ENCODE data around the gene SAPCD1.

SAPCD1 gene

DNA sequence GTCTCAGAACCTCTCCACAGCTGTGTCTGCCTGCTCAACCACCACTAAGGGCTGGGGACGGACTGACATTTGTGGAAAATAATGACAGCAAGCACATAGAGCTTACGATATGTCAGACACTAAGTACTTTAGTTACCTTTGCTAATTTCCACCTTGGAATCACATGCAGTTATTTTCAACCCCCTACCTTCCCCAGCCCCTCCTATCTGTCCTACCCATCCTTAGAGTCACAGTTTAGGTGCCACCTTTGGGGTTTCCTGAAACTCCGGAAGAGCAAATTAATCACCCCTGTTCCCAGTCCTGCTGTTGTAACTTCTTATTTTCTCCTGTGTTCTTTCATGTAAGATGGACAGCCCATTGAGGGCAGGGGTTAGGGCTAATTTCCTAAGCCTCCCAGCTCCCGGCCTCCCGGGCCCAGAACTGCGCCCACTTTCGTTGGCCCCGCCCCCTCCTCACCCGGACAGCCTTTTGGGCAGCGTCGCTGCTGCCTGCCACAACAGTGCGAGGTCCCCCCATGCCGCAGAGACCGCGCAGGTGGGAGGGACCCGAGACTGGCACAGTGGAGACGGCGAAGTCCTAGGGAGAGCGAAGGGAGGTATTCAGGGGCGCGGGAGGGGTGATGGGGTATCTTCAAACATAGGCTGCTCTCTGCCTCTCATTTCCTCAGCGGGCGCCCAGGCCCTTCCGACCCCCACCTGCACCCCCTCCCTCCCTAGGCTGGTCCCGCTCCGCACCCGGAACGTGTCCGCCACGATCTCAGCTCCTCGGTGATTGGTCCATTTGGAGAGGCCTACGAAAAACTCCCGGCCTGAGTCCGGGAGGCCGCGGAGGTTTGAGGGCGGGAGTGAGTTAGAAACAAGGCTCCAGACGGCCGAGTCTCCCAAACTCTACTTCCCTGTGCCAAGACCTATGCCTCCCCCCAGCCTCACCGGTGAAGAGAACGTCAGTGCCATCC is 34.5 kb upstream of the SAPCD1 start:
- no peak for DNase-seq
- in situ Hi-C loops (cut with HindIII; ENCODE audit: low pct_ligation_motif_present, low pct_unique_long_range_greater_than_20kb, low sequenced_read_pairs): no loop called here

DNA sequence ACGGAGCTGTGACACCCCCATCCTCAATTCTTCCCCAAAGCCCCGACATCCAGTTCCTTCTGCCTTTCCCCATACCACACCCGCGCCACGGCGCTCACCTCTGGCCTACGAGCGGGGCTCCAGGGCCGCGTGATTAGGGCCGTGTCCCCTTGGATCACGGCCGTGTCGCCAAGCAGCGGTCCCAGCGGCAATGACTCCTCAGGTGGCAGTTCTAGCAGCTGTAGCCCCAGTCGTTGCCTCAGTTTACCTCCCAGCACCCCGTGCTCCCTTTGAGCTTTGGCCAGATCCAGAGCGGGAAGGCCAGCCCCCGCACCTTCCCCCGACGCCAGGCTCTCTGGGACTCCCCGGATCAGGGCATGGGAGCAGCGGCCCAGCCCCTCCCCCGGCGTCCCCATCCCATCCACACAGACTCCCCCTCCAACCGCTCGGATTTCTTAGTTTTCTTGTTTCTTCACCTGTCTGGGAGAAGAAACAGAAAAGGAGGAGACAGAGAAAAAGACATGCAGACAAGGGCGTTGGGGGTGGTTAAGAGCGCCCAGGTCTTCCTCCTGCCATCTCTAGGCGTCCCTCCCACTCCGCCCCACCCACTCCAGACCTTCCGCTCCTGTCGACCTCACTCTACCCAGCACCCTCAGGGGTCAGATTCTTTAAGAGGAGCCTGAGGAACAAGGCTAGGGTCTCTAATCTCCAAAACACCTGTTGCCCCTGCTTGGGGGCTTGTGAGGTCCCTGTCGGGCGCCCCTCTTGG is 33.5 kb upstream of the SAPCD1 start, which contains the start of gene DDAH2:
Gene DDAH2 (minus strand): TSS at position 533 of the 748 bp plus-strand sequence. CDS start 138 bp downstream, at position 395.
- no peak for DNase-seq
- in situ Hi-C loops (cut with HindIII; ENCODE audit: low pct_ligation_motif_present, low pct_unique_long_range_greater_than_20kb, low sequenced_read_pairs): no loop called here

DNA sequence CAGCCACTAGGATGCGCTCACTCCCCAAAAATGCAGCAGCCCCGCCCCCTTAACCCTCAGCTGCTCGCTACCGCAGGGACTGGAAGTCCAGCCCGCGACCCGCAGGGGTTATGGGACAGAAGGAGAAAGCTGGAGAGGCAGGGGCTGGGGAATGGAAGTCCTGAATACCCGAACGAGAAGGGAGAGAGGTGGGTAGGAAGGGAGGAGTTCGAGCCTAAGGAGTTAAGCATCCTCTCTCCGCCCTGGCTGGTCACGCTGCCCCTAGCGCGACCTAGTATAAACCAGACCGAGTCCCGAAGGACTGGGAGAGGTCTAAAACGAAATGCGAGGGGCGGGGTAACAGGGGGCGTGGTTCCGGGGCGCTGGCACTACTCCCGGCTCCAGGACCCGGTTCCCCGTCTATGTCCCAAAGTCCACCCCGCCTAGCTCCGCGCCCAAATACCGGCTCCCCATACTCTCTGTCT is 32.9 kb upstream of the SAPCD1 start:
- DNase-seq: peak; percentile 85
- in situ Hi-C loops (cut with HindIII; ENCODE audit: low pct_ligation_motif_present, low pct_unique_long_range_greater_than_20kb, low sequenced_read_pairs): no loop called here

DNA sequence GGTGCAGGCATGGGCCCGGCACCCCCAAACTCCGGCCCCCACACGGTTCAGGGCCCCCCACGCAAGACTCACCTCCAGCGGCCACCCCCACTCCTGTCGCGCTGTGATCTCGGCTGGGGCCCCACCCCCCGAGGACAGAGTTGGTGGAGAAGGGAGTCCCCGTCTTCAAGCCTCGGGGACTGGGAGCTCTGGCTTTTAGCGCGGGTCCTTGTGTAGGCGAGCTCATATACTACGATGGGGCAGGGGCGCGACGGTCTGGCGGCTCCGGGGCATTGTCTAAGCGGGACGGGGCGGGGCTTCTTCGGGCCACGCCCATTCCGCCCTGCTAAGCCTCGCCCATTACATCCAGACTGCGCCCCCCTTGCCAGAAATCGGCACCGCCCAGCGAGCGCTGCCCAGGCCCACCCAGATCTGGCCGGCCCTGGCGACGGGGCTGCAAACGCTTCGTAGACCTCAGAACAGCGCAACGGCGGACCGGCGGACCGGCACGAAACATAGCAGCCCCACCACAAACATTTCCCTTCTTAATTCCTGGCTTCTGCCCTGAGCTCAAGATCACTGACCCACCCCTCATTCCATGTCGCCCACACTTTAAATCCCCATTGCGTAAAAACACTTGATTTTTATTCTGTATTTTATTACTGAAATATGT is 32.4 kb upstream of the SAPCD1 start:
- in situ Hi-C loops (cut with HindIII; ENCODE audit: low pct_ligation_motif_present, low pct_unique_long_range_greater_than_20kb, low sequenced_read_pairs): no loop called here
- peak; percentile 79 for DNase-seq

DNA sequence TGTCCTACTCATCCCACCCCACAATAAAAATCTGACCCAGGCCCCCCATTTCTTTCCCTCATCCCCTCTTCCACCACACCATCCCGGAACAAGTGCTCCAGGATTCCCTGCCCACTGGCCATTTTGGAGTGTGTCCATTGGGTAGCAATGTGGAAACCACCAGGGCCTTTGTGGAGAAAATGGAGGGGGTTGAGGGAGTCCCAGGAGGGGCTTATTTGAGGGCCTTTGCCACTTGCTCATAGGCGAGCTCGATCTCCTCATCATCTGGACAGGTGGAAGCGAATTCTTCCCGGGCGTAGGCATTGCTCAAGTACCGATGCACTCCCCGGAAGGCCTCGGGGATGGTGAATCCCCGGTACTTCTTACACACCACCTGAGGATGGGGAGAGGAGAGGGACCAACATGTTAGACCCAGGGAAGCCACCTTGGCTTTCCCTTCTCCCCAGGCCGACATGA is 31.8 kb upstream of the SAPCD1 start:
- no peak for DNase-seq

DNA sequence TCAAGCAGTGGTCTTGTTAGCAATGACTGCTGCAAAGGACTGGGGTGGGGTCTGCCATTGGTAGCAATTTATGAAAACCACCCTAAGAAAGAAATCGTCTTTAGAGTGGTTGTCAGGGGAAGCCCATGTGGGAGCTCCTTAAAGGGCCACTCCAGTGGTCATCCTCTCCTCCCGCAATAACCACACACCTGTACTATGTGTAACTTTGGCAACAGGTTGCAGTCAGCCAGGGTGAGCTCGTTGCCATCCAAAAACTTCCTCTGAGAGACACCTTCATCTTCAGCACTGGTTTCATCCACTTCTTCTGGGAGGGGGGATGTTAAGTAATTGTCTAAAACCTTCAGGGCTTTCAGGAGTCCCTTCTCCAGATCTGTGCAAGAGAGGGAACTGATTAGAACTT is 30.4 kb upstream of the SAPCD1 start:
- DNase-seq: no peak
- in situ Hi-C loops (cut with HindIII; ENCODE audit: low pct_ligation_motif_present, low pct_unique_long_range_greater_than_20kb, low sequenced_read_pairs): no loop called here

More for the DNA sequence above, 31.8 kb upstream of the SAPCD1 start:
- in situ Hi-C loops (cut with HindIII; ENCODE audit: low pct_ligation_motif_present, low pct_unique_long_range_greater_than_20kb, low sequenced_read_pairs): no loop called here

DNA sequence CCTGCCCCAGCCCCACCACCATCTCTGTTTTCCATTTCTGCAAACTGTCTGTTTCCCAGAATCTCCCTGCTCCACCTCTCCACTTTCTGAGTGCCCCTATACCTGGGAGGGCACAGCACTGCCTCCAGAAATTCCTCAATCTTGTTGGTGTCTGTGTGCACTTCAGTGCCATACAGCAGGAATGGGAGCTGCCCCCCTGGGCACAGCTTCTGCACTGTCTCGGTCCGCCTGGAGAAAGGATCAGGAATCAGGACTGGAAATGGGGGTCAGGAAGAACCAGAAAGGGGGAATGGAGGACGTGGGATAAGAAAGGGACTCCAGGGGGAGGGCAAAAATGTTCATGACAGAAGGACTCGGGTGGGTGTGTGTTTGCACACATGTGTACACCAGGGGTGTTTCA is 28.7 kb upstream of the SAPCD1 start:
- DNase-seq: no peak
- in situ Hi-C loops (cut with HindIII; ENCODE audit: low pct_ligation_motif_present, low pct_unique_long_range_greater_than_20kb, low sequenced_read_pairs): no loop called here

DNA sequence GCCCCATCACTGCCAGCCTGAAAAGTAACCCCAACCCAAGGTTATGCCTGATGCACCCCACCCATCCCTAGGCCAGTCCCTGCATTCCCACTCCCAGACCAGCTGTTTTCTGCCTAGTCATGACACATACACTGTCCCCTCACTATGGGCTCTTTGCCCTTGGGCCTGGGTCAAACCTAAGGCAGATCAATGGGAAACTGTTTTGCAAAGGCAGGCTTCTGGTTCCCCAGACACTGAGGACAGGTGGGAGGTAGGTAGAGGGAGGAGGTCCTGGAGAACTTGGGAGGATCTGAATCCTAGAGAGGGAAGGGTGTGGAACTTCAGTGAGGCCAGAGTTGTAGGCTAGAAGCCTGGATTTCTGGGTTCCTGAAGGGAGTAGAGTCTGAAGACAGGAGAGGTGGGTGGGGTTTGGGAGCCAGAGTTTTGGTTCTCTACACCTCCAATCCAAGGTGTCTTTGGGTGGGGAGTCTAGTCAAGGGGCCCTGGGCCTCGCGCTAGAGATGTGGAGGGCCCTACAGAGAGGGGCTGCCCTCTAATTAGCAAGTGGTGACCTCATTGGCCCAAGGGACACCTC is 28.1 kb upstream of the SAPCD1 start:
- in situ Hi-C loops (cut with HindIII; ENCODE audit: low pct_ligation_motif_present, low pct_unique_long_range_greater_than_20kb, low sequenced_read_pairs): no loop called here
- no peak for DNase-seq

DNA sequence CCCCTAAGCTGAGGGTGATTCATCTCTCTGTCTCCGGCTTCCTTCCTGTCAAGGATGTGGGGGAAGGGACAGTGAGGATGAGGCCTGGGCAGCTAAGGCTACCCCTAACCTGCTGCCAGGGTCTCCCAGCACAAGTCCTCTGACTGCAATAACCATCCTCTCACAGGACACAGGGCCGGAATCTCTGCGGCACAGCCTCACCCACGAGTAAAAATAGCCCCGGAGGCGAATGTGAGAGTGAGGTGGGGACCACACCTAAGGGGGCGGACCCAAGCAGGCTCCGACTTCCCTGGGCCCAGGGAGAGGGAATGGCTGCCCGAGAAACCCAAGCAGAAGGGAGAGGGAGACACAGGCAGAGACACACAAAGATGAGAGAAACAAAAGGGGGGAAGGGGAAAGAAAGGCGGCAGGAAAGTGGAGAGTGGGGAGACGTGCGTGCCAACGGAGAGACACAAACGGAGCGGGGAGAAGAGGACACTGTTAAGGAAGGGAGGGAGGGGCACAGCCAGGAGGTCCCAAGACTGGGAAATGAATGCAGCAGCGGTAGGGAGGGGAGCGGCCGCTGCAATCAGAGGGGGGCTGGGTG is 27.5 kb upstream of the SAPCD1 start:
- peak; percentile 56 for DNase-seq
- in situ Hi-C loops (cut with HindIII; ENCODE audit: low pct_ligation_motif_present, low pct_unique_long_range_greater_than_20kb, low sequenced_read_pairs): no loop called here

DNA sequence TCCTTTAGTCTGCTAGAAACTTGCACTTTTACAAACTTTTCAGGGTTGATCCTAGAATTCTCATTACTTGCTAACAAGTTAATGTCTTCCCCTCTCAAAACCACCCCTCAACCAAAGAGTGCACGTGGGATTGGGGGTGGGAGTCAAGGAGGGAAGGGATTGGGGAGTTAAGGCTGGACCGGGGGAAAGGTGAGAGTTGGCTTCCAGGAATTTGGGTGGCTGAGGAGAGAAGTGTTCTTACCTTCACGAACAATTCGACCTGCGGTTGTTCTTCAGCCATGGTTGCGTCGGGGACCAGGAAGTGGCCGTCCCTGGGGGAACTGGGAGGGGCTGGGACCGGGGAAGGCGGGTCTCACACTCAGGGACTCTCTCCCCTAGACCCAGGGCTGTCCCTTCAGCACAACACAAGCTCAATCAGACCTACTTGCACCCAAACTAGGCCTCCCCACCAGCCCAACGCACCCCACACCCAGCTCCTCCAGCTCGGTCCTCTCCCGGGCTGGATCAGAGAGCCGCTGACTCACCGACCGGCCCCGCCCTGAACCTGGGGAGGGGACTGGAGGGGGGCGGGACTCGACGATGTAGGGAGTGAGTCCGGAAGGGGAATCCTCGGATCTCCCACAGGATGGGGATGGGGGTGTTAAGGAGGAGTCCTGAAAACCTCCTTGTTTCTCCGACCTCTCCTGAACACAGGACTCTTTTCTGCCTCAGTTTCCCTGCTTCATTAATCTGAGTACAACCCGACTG is 26.3 kb upstream of the SAPCD1 start, which contains the start of gene CLIC1:
Gene CLIC1 (minus strand): TSS at position 510 of the 747 bp plus-strand sequence. CDS start 230 bp downstream, at position 280.
- DNase-seq: peak; percentile 81
- in situ Hi-C loops (cut with HindIII; ENCODE audit: low pct_ligation_motif_present, low pct_unique_long_range_greater_than_20kb, low sequenced_read_pairs): no loop called here

DNA sequence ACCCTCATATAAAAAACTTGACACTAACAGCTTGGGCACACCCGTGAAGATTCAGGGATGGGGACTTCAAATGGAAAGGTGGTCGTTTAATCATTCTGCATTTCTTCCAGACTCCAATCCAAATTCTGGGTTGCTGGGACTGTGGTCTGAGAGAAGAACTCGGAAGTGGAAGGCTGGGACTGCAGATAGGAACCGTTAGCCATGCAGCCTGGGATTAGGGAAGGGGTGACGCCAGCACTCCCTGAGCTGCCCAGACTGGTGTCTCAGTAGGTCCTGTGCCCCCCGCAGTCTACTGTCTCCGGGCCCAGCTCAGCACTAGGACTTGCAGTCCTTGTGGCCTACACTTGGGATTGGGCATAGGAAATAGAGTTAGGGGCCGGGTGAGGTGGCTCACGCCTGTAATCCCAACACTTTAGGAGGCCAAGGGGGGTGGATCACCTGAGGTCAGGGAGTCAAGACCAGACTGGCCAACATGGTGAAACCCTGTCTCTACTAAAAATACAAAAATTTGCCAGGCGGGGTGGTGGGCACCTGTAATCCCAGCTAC is 25.6 kb upstream of the SAPCD1 start:
- in situ Hi-C loops (cut with HindIII; ENCODE audit: low pct_ligation_motif_present, low pct_unique_long_range_greater_than_20kb, low sequenced_read_pairs): no loop called here
- DNase-seq: no peak

DNA sequence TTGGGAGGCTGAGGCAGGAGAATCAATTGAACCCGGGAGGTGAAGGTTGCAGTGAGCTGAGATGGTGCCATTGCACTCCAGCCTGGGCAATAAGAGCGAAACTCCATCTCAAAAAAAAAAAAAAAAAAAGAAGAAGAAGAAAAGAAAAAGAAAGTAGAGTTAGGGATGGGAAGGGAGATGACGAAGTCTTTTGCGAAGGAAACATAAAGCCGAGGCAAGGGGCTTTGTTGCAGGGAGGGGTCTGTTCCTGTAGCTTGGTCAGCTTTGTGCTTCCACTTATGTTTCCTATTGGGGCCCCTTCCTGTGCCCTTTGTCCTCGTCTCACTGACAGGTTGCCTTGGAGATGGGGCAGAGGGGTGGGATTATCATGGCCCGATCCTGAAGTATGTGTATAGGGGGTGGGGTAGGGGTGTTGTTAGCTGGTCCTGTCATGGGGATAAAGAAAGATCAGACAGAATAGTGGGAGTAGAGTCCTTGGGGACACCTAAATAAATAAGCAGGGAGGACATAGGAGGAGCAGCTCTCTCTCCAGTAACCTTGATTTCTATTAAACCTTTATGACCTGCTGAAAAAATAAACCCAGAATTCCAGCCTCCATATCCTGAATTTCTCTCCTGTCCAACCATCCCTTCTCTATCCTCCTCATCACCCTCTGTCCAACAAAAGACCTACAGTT is 25.0 kb upstream of the SAPCD1 start:
- in situ Hi-C loops (cut with HindIII; ENCODE audit: low pct_ligation_motif_present, low pct_unique_long_range_greater_than_20kb, low sequenced_read_pairs): no loop called here
- no peak for DNase-seq

DNA sequence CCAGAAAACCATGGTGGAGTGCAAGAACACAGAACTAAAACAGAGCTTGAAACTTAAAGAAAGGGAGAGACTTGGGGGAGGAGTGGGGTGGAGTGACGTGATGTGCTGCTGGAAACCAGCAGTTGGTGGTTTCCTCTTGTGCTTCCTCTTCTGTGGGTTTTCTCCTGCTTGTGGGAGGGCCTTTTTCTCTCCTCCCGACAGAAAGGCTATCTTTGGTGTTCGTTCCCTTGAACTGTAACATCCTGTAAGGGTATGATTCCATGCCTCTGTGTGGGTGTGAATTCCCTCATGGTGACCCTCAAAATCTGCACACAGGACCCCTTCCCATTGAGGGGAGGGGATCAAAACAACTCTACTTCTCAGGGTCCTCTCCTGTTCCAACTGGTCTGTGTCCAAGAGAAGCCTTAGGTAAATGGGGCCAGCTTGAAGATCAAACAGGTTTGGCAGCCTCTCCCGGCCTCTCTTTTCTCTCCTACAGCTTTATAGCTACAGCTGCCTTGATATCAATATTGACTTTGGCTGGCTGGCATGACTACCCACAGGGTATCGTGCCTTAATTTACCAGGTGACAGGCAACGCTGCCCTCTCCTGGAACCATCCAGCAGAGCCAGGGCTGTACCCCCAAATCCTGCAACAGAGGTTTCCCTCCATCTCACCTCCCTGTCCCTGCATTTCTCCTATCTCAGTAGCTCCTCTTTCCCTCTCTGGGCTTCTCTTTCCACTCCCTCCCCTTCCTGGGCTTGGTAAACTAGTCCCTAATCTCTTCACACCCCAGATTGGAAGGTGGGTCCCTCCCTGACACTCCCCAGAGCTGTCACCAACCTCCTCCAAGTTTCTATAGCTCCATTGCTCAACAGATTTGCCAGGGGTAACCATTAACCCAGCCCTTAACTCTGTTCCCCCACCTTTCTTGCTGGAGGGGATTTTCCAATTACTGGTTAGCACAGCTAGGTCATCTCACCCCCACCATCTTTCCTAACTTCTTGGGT is 24.2 kb upstream of the SAPCD1 start:
- DNase-seq: peak; percentile 79
- in situ Hi-C loops (cut with HindIII; ENCODE audit: low pct_ligation_motif_present, low pct_unique_long_range_greater_than_20kb, low sequenced_read_pairs): no loop called here

DNA sequence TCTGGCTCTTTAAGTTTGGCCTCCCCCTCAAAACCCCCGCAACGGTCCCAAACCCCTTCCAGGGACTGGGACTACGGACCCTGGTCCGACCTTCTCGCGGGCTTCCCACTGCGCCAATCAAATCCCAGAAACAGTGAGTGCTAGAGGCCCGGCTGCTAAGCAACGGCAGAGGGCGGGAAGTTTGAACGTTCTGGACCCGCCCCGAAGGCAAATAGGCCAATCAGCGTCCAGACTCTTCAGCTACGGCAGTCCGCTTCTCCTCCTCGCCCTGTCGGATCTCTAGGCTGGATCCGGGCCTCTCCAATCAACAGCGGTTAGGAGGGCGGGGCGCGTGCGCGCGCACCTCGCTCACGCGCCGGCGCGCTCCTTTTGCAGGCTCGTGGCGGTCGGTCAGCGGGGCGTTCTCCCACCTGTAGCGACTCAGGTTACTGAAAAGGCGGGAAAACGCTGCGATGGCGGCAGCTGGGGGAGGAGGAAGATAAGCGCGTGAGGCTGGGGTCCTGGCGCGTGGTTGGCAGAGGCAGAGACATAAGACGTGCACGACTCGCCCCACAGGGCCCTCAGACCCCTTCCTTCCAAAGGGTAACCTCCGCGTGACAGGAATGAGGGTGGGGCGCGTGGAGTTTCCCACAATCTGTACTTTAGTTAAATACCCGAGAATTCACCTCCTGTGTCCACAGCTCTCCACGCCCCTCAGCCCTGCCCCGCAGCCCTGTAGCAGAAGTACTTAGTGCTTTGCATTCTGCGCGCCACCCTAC is 22.6 kb upstream of the SAPCD1 start, which contains the start of gene MSH5:
Gene MSH5 (plus strand): TSS at position 367 of the 758 bp plus-strand sequence. CDS start 462 bp downstream, outside the sequence.
- DNase-seq: peak; percentile 99
- in situ Hi-C loops (cut with HindIII; ENCODE audit: low pct_ligation_motif_present, low pct_unique_long_range_greater_than_20kb, low sequenced_read_pairs): no loop called here

Data from ACHN (cell line).